Endothelial cell of umbilical vein (primary cell): ENCODE results near the gene YIPF3. TPM values are rescaled to one million over a fixed set of nuclear protein-coding genes. Genes with fewer than 3 reads are reported as not detected.

Experiments used
- BruUV-seq: library from RNA; stranded (reverse); fragments of 400-500 nt; replicated peaks from 2 replicates; lab custom pipeline; 2021; lab: Mats Ljungman, UMichigan
- CTCF ChIA-PET: fragments of 300-600, 350-600 bp; sonication (Branson Sonifier 250); formaldehyde crosslinking; loops from one replicate; lab custom pipeline; 2021; ENCODE audit warnings: antibody characterized with exemption, inconsistent platforms; lab: Charles Lee
- POLR2A ChIA-PET: fragments of 300-600, 350-600 bp; sonication (Branson Sonifier 250); formaldehyde crosslinking; loops from one replicate; lab custom pipeline; 2021; ENCODE audit warnings: antibody characterized with exemption, inconsistent platforms; lab: Charles Lee
- DNase-seq: peaks from one replicate; pipeline ENCODE4 v3.0.0-alpha.2; 2011; ENCODE audit warnings: low read depth, low spot score
- FAIRE-seq: peaks from 2 replicates; lab custom pipeline; 2011; peaks lifted over from hg19 to GRCh38; lab: Jason Lieb, UNC
- H2AFZ ChIP-seq: 2 replicates; pipeline ENCODE4 v1.6.0; 2012; ENCODE audit warnings: low read depth, low read length, control low read depth, inconsistent platforms
- H3K27ac ChIP-seq: 2 replicates; pipeline ENCODE4 v1.5.1; 2011; ENCODE audit warnings: low read depth, mild to moderate bottlenecking, control low read depth, low read length, moderate library complexity; ENCODE audit not compliant: insufficient read depth
- H3K27me3 ChIP-seq, 2 experiments: 2 replicates each; pipeline versions ENCODE4 v1.6.0 to v1.6.1; 2011; ENCODE audit warnings: low read length in 2 of 2, mixed read lengths in 1 of 2; ENCODE audit not compliant: control insufficient read depth in 2 of 2, insufficient read depth in 2 of 2
- H3K36me3 ChIP-seq, 2 experiments: 2 replicates in 1 of 2; 3 replicates in 1 of 2; pipeline ENCODE4 v1.5.1; 2011; ENCODE audit warnings: low read length in 2 of 2, mild to moderate bottlenecking in 1 of 2, moderate library complexity in 1 of 2; ENCODE audit not compliant: control insufficient read depth in 2 of 2, insufficient read depth in 2 of 2; ENCODE audit errors: extremely low read depth in 1 of 2
- H3K4me1 ChIP-seq: 3 replicates; pipeline ENCODE4 v1.5.1; 2011; ENCODE audit warnings: mild to moderate bottlenecking, low read length; ENCODE audit not compliant: control insufficient read depth, insufficient read depth; ENCODE audit errors: extremely low read depth
- H3K4me2 ChIP-seq: 2 replicates; pipeline ENCODE4 v1.6.1; 2011; ENCODE audit warnings: low read length, control low read depth, mixed read lengths; ENCODE audit not compliant: insufficient read depth
- H3K4me3 ChIP-seq, 3 experiments: fragments of 200-600 bp in 1 of 3; sonication (generic), shearing (Covaris generic) in 1 of 3; replicated peaks in 1 of 3; 2 replicates each; pipeline ENCODE4 v1.5.1; 2011 to 2016; ENCODE audit warnings: control low read depth in 3 of 3, low read length in 3 of 3, mild to moderate bottlenecking in 2 of 3, inconsistent platforms in 1 of 3, low read depth in 1 of 3, moderate library complexity in 1 of 3; ENCODE audit not compliant: insufficient read depth in 1 of 3
- H3K79me2 ChIP-seq: 2 replicates; pipeline ENCODE4 v1.6.0; 2012; ENCODE audit warnings: low read length, inconsistent platforms; ENCODE audit not compliant: control insufficient read depth, insufficient read depth
- H3K9ac ChIP-seq: replicated peaks from 2 replicates; pipeline ENCODE3; 2011; ENCODE audit warnings: low read length, control low read depth; ENCODE audit not compliant: insufficient read depth; ENCODE audit errors: extremely low read depth
- H3K9me1 ChIP-seq: replicated peaks from 3 replicates; pipeline ENCODE4 v1.6.0; 2011; ENCODE audit warnings: mild to moderate bottlenecking, low read length; ENCODE audit not compliant: control insufficient read depth, insufficient read depth; ENCODE audit errors: extremely low read depth
- H3K9me3 ChIP-seq: replicated peaks from 2 replicates; pipeline ENCODE4 v1.5.1; 2012; ENCODE audit warnings: low read length, inconsistent platforms; ENCODE audit not compliant: control insufficient read depth, insufficient read depth
- H4K20me1 ChIP-seq: replicated peaks from 2 replicates; pipeline ENCODE3; 2011; ENCODE audit warnings: mild to moderate bottlenecking, low read length; ENCODE audit not compliant: control insufficient read depth, insufficient read depth; ENCODE audit errors: extremely low read depth
- CTCF ChIP-seq, 2 donors: IDR thresholded peaks; 1 replicate in 1 of 2; 2 replicates in 1 of 2; pipeline ENCODE4 v1.5.1; 2011; ENCODE audit warnings: low read length in 2 of 2, mild to moderate bottlenecking in 2 of 2, moderate library complexity in 2 of 2, control low read depth in 1 of 2, inconsistent platforms in 1 of 2, low read depth in 1 of 2; ENCODE audit not compliant: insufficient read depth in 1 of 2; ENCODE audit errors: extremely low read depth in 1 of 2
- EZH2 ChIP-seq: IDR thresholded peaks from 2 replicates; pipeline ENCODE4 v1.6.1; 2012; ENCODE audit warnings: borderline replicate concordance, low read depth, mild to moderate bottlenecking, moderate library complexity, low read length, inconsistent platforms; ENCODE audit not compliant: severe bottlenecking
- FOS ChIP-seq: IDR thresholded peaks from 2 replicates; pipeline ENCODE4 v1.6.1; 2011; ENCODE audit warnings: mild to moderate bottlenecking, low read length, moderate library complexity, borderline replicate concordance; ENCODE audit not compliant: insufficient read depth
- GATA2 ChIP-seq: IDR thresholded peaks from 2 replicates; pipeline ENCODE4 v1.7.0; 2011; ENCODE audit warnings: low read depth, mild to moderate bottlenecking, moderate library complexity, mixed read lengths, low read length; ENCODE audit not compliant: insufficient read length, insufficient read depth
- JUN ChIP-seq: IDR thresholded peaks from 2 replicates; pipeline ENCODE4 v1.6.1; 2011; ENCODE audit warnings: borderline replicate concordance, low read depth; ENCODE audit not compliant: insufficient read length, insufficient read depth
- MYC ChIP-seq: IDR thresholded peaks from one replicate; pipeline ENCODE4 v1.6.1; 2011; ENCODE audit warnings: mild to moderate bottlenecking, low read depth, low read length
- POLR2A ChIP-seq: IDR thresholded peaks from 2 replicates; pipeline ENCODE4 v1.6.1; 2012; ENCODE audit warnings: low read depth, mild to moderate bottlenecking, control low read depth, low read length
- POLR2AphosphoS5 ChIP-seq: IDR thresholded peaks from 2 replicates; pipeline ENCODE4 v1.6.1; 2012; ENCODE audit warnings: low read depth, mild to moderate bottlenecking, control low read depth, low read length, moderate library complexity; ENCODE audit not compliant: insufficient read depth
- dilution Hi-C: fragments of 300-500 bp; cut with MboI; formaldehyde crosslinking; loops from one replicate; pipeline ENCODE4 v1.15.0; 2019; ENCODE audit warnings: low sequenced_read_pairs; ENCODE audit not compliant: extremely low pct_ligation_motif_present
- intact Hi-C: fragments of 100-400 bp; cut with micrococcal nuclease; formaldehyde crosslinking; loops from one replicate; pipeline ENCODE4 v1.10.0; 2022
- polyA plus RNA-seq, 4 experiments: library from polyadenylated mRNA; depleted of rRNA in 3 of 4; stranded (reverse) in 3 of 4; unstranded in 1 of 4; fragments of >200 nt; gene quantifications; 2 replicates each; pipeline versions ENCODE4 v1.2.1 to v1.2.3, GENCODE V29; 2011 to 2012; ENCODE audit warnings: missing spikeins in 1 of 4
- total RNA-seq: library from RNA; stranded (reverse); gene quantifications from 2 replicates; pipeline ENCODE4 v1.2.3, GENCODE V29; 2021

Gene YIPF3
- total and polyA plus RNA-seq, 2 donors (not counting 3 experiments of a cell fraction or from before 2014, with no cell fraction given) = 119 to 470 TPM

- intact Hi-C loops = loop anchor here (10.0 kb wide), 1 partner anchor 604 kb away; no protein-coding TSS in a partner anchor
- BruUV-seq = no TSS peak
- no peaks in the 10 kb centered on the region for H3K9me3 ChIP-seq
Observed at GRCh38 chr6:43508481-43509141, 8.1 kb downstream of the YIPF3 start.

More at GRCh38 chr6:43508481-43509141, 8.1 kb downstream of the YIPF3 start:
- dilution Hi-C loops = no loop called here
- no peak for DNase-seq
- no peaks in the 10 kb centered on the region for H3K27me3 ChIP-seq
- POLR2A ChIA-PET = interaction anchor here (0.6 kb wide), 1 partner anchor 288 kb away, joined by 3 read pairs; no protein-coding TSS in a partner anchor
- no peak overlapping the region for H3K4me2 ChIP-seq
- CTCF ChIA-PET = interaction anchor here (1.9 to 19.0 kb wide), 6 partner anchors 9 to 280 kb away, joined by 5 to 289 read pairs (median 34); partner anchors contain the start of genes DLK2 and DNPH1
- no peak overlapping the region for H2AFZ ChIP-seq
- no peaks in the 10 kb centered on the region for H3K79me2 ChIP-seq
- no peak for FAIRE-seq
- H3K4me3 ChIP-seq = no peak overlapping the region
- no peak overlapping the region for H3K27ac ChIP-seq
- H3K36me3 ChIP-seq = peaks cover 0 to 31% of the 10 kb centered on the region in 2 experiments
- H3K9ac ChIP-seq = no peak overlapping the region
- TF ChIP-seq FOS = no peak
- no peak for TF ChIP-seq POLR2AphosphoS5
- TF ChIP-seq CTCF (IDR thresholded peaks at IDR 0.05; ENCODE audit: extremely low read depth in 1 of 2, insufficient read depth in 1 of 2, low read depth in 1 of 2, low read length in 2 of 2) = no peak
- no peak for TF ChIP-seq POLR2A
- no peak for TF ChIP-seq JUN
- TF ChIP-seq GATA2 = no peak
- TF ChIP-seq MYC = no peak
- TF ChIP-seq EZH2 = no peak
- H4K20me1 ChIP-seq = no peaks in the 10 kb centered on the region
- no peaks in the 10 kb centered on the region for H3K9me1 ChIP-seq
- peaks cover 7% of the 10 kb centered on the region for H3K4me1 ChIP-seq
